EH (cell line): Measurements from ENCODE around the gene TFCP2L1.

Source experiments
- DNase-seq: peaks from one replicate; pipeline ENCODE4 v3.0.0-alpha.2; 2015; ENCODE audit warnings: low read depth

TFCP2L1 gene

GRCh38 chr2:121196132-121196848 is 88.7 kb downstream of the TFCP2L1 start:
- no peak for DNase-seq

GRCh38 chr2:121195036-121195435 is 90.0 kb downstream of the TFCP2L1 start:
- DNase-seq: no peak

GRCh38 chr2:121194626-121195025 is 90.4 kb downstream of the TFCP2L1 start:
- DNase-seq: no peak

GRCh38 chr2:121193185-121193584 is 91.8 kb downstream of the TFCP2L1 start:
- DNase-seq: no peak

GRCh38 chr2:121192576-121192975 is 92.4 kb downstream of the TFCP2L1 start:
- DNase-seq: no peak

GRCh38 chr2:121191191-121192170 is 93.5 kb downstream of the TFCP2L1 start:
- DNase-seq: no peak

GRCh38 chr2:121189661-121190381 is 95.2 kb downstream of the TFCP2L1 start:
- DNase-seq: no peak

GRCh38 chr2:121189011-121189410 is 96.0 kb downstream of the TFCP2L1 start:
- peak; percentile 6 for DNase-seq

GRCh38 chr2:121187982-121188411 is 97.0 kb downstream of the TFCP2L1 start:
- no peak for DNase-seq

GRCh38 chr2:121187351-121187981 is 97.5 kb downstream of the TFCP2L1 start:
- no peak for DNase-seq

GRCh38 chr2:121186261-121186660 is 98.7 kb downstream of the TFCP2L1 start:
- DNase-seq: no peak

- no peak for DNase-seq
These were observed 99.4 kb downstream of the TFCP2L1 start for GRCh38 chr2:121185571-121186074.

GRCh38 chr2:121185111-121185510 is 99.9 kb downstream of the TFCP2L1 start:
- DNase-seq: no peak

GRCh38 chr2:121184248-121184862 is 100.6 kb downstream of the TFCP2L1 start:
- no peak for DNase-seq

GRCh38 chr2:121182520-121182919 is 102.5 kb downstream of the TFCP2L1 start:
- DNase-seq: no peak

- DNase-seq: no peak
These were observed 105.5 kb downstream of the TFCP2L1 start for GRCh38 chr2:121179467-121179866.

GRCh38 chr2:121178730-121179129 is 106.3 kb downstream of the TFCP2L1 start:
- no peak for DNase-seq

GRCh38 chr2:121177896-121178295 is 107.1 kb downstream of the TFCP2L1 start:
- no peak for DNase-seq

GRCh38 chr2:121175326-121175725 is 109.7 kb downstream of the TFCP2L1 start:
- no peak for DNase-seq

- no peak for DNase-seq
These were observed 111.2 kb downstream of the TFCP2L1 start for GRCh38 chr2:121173806-121174205.

- no peak for DNase-seq
These were observed 111.9 kb downstream of the TFCP2L1 start for GRCh38 chr2:121173112-121173511.
